ENCODE measurements around the gene PSME1. TPM values are rescaled to one million over a fixed set of nuclear protein-coding genes. Genes with fewer than 3 reads are reported as not detected.
A peak's percentile ranks its signal among the peaks of the same experiment; 100 is the strongest.

The PSME1 gene
- total and polyA plus RNA-seq, 2 of the 13 experiments (the other 11 are each of a cell fraction or from before 2014, with no cell fraction given), result 159 to 608 TPM

GRCh38 chr14:24096545-24097181 is 39.3 kb upstream of the PSME1 start (continued):
- no peak for TF ChIP-seq CSRNP1 (CRISPR knock-in tag; IDR thresholded peaks at IDR 0.05)
- TF ChIP-seq UBTF (CRISPR knock-in tag; IDR thresholded peaks at IDR 0.05), result peak; percentile 14; the same call in 1 of the 2 replicates
- peak; percentile 66; the same call in 1 of the 2 replicates for TF ChIP-seq ZNF776 (CRISPR knock-in tag; IDR thresholded peaks at IDR 0.05)
- TF ChIP-seq MZF1 (CRISPR knock-in tag; IDR thresholded peaks at IDR 0.05; ENCODE audit: borderline replicate concordance), result 0 out of 2 replicates have a peak, but pooled peaks have one; percentile 55
- TF ChIP-seq ATF7-NPFF (CRISPR knock-in tag; IDR thresholded peaks at IDR 0.05; ENCODE audit: low read depth), result 0 out of 2 replicates have a peak, but pooled peaks have one; percentile 12
- TF ChIP-seq KIAA2018 (CRISPR knock-in tag; IDR thresholded peaks at IDR 0.05; ENCODE audit: borderline replicate concordance), result 0 out of 2 replicates have a peak, but pooled peaks have one; percentile 80
- TF ChIP-seq ZNF230 (CRISPR knock-in tag; IDR thresholded peaks at IDR 0.05), result 0 out of 2 replicates have a peak, but pooled peaks have one; percentile 37
- TF ChIP-seq ZNF142 (CRISPR knock-in tag; IDR thresholded peaks at IDR 0.05), result peak; percentile 33; the same call in 1 of the 2 replicates
- 0 out of 2 replicates have a peak, but pooled peaks have one; percentile 5 for TF ChIP-seq CEBPG (CRISPR knock-in tag; IDR thresholded peaks at IDR 0.05)

Measured in HepG2 (cell line).